Measurements from ENCODE around the gene TASL. TPM values are rescaled to one million over a fixed set of nuclear protein-coding genes. Genes with fewer than 3 reads are reported as not detected.

TASL gene
- total RNA-seq, 1 donor from 2014 or later = not detected

GRCh38 chrX:30592831-30593230 lies 15.3 kb upstream of the TASL start:
- DNase-seq = no peak
- Mint-ChIP-seq H3K36me3 (ENCODE audit: unreplicated experiment) (no peaks in the 10 kb centered on the region), H3K4me1 (ENCODE audit: low read depth, unreplicated experiment) (no peaks in the 10 kb centered on the region), H3K27me3 (ENCODE audit: unreplicated experiment) (no peaks in the 10 kb centered on the region), H3K9me3 (ENCODE audit: unreplicated experiment) (no peaks in the 10 kb centered on the region), H3K27ac (ENCODE audit: unreplicated experiment) (no peak overlapping the region), H3K4me3 (ENCODE audit: unreplicated experiment) (no peak overlapping the region)
- no peak for TF ChIP-seq CTCF (IDR thresholded peaks at IDR 0.05; ENCODE audit: partially characterized antibody, unreplicated experiment)

- Mint-ChIP-seq H3K4me3 (ENCODE audit: unreplicated experiment) (no peak overlapping the region), H3K4me1 (ENCODE audit: low read depth, unreplicated experiment) (no peaks in the 10 kb centered on the region), H3K27me3 (ENCODE audit: unreplicated experiment) (no peaks in the 10 kb centered on the region), H3K36me3 (ENCODE audit: unreplicated experiment) (no peaks in the 10 kb centered on the region), H3K27ac (ENCODE audit: unreplicated experiment) (no peak overlapping the region), H3K9me3 (ENCODE audit: unreplicated experiment) (no peaks in the 10 kb centered on the region)
- no peak for TF ChIP-seq CTCF (IDR thresholded peaks at IDR 0.05; ENCODE audit: partially characterized antibody, unreplicated experiment)
- no peak for DNase-seq
Observed at GRCh38 chrX:30590368-30590767, 12.8 kb upstream of the TASL start.

- Mint-ChIP-seq H3K36me3 (ENCODE audit: unreplicated experiment) (no peaks in the 10 kb centered on the region), H3K4me3 (ENCODE audit: unreplicated experiment) (no peak overlapping the region), H3K27me3 (ENCODE audit: unreplicated experiment) (no peaks in the 10 kb centered on the region), H3K9me3 (ENCODE audit: unreplicated experiment) (no peaks in the 10 kb centered on the region), H3K4me1 (ENCODE audit: low read depth, unreplicated experiment) (no peaks in the 10 kb centered on the region), H3K27ac (ENCODE audit: unreplicated experiment) (no peak overlapping the region)
- TF ChIP-seq CTCF (IDR thresholded peaks at IDR 0.05; ENCODE audit: partially characterized antibody, unreplicated experiment) = no peak
- DNase-seq = no peak
Observed at GRCh38 chrX:30589146-30589888, 11.8 kb upstream of the TASL start.

DNA sequence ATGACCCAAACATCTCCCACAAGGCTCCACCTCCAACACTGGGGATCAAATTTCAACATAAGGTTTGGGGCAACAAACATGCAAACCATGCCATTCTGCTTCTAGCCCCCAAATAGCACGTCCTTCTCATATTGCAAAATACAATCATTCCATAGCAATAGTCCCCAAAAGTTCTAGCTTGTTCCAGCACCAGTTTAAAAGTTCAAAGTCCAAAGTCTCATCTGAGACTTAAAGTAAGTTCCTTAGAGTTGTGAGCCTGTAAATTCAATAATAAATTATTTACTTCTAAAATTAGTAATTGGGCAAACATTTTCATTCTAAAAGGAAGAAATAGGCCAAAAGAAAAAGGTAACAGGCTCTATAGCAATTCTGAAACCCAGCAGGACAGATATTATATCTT lies 8.9 kb upstream of the TASL start:
- no peak for TF ChIP-seq CTCF (IDR thresholded peaks at IDR 0.05; ENCODE audit: partially characterized antibody, unreplicated experiment)
- Mint-ChIP-seq H3K27ac (ENCODE audit: unreplicated experiment) (no peak overlapping the region), H3K36me3 (ENCODE audit: unreplicated experiment) (no peaks in the 10 kb centered on the region)

DNA sequence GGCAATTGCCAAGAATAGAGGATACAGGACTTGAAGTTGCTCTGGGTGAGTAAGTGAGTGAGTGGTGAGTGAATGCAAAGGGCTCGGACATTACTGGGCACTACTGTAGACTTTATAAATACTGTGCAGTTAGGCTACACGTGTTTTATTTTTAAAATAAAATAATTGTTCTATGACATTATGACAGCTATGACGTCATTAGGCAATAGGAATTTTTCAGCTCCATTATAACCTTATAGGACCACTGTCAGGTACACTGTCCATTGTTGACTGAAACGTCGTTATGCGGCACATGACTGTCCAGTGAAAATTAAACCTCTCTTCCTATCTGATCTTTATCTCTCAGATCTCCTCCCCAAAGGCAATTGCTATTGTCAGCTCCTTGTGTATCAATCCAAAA lies 5.1 kb upstream of the TASL start:
- Mint-ChIP-seq H3K36me3 (ENCODE audit: unreplicated experiment) (no peaks in the 10 kb centered on the region), H3K4me1 (ENCODE audit: low read depth, unreplicated experiment) (no peaks in the 10 kb centered on the region), H3K4me3 (ENCODE audit: unreplicated experiment) (no peak overlapping the region), H3K27ac (ENCODE audit: unreplicated experiment) (no peak overlapping the region), H3K9me3 (ENCODE audit: unreplicated experiment) (no peaks in the 10 kb centered on the region), H3K27me3 (ENCODE audit: unreplicated experiment) (no peaks in the 10 kb centered on the region)
- DNase-seq = no peak
- no peak for TF ChIP-seq CTCF (IDR thresholded peaks at IDR 0.05; ENCODE audit: partially characterized antibody, unreplicated experiment)

More for the DNA sequence above, 8.9 kb upstream of the TASL start:
- H3K4me3 Mint-ChIP-seq (ENCODE audit: unreplicated experiment) = no peak overlapping the region
- H3K9me3 Mint-ChIP-seq (ENCODE audit: unreplicated experiment) = no peaks in the 10 kb centered on the region
- DNase-seq = no peak
- H3K27me3 Mint-ChIP-seq (ENCODE audit: unreplicated experiment) = no peaks in the 10 kb centered on the region
- no peaks in the 10 kb centered on the region for H3K4me1 Mint-ChIP-seq (ENCODE audit: low read depth, unreplicated experiment)

Measured in glutamatergic neuron (in vitro differentiated cells).